Endothelial cell of umbilical vein (primary cell): ENCODE results near the gene ZGLP1.
A peak's percentile ranks its signal among the peaks of the same experiment; 100 is the strongest.

ENCODE experiments used
- EZH2 ChIP-seq: IDR thresholded peaks from 2 replicates; pipeline ENCODE4 v1.6.1; 2012; ENCODE audit warnings: borderline replicate concordance, low read depth, mild to moderate bottlenecking, moderate library complexity, low read length, inconsistent platforms; ENCODE audit not compliant: severe bottlenecking
- FOS ChIP-seq: IDR thresholded peaks from 2 replicates; pipeline ENCODE4 v1.6.1; 2011; ENCODE audit warnings: mild to moderate bottlenecking, low read length, moderate library complexity, borderline replicate concordance; ENCODE audit not compliant: insufficient read depth
- JUN ChIP-seq: IDR thresholded peaks from 2 replicates; pipeline ENCODE4 v1.6.1; 2011; ENCODE audit warnings: borderline replicate concordance, low read depth; ENCODE audit not compliant: insufficient read length, insufficient read depth
- MYC ChIP-seq: IDR thresholded peaks from one replicate; pipeline ENCODE4 v1.6.1; 2011; ENCODE audit warnings: mild to moderate bottlenecking, low read depth, low read length
- POLR2A ChIP-seq: IDR thresholded peaks from 2 replicates; pipeline ENCODE4 v1.6.1; 2012; ENCODE audit warnings: low read depth, mild to moderate bottlenecking, control low read depth, low read length
- POLR2AphosphoS5 ChIP-seq: IDR thresholded peaks from 2 replicates; pipeline ENCODE4 v1.6.1; 2012; ENCODE audit warnings: low read depth, mild to moderate bottlenecking, control low read depth, low read length, moderate library complexity; ENCODE audit not compliant: insufficient read depth
- TF ChIP-seq, protein P1 (sequence below), 2 donors: IDR thresholded peaks; 1 replicate in 1 of 2; 2 replicates in 1 of 2; pipeline ENCODE4 v1.5.1; 2011; ENCODE audit warnings: low read length in 2 of 2, mild to moderate bottlenecking in 2 of 2, moderate library complexity in 2 of 2, control low read depth in 1 of 2, inconsistent platforms in 1 of 2, low read depth in 1 of 2; ENCODE audit not compliant: insufficient read depth in 1 of 2; ENCODE audit errors: extremely low read depth in 1 of 2

GRCh38 chr19:10286803-10287737, 22.5 kb downstream of the ZGLP1 start, which contains the start of gene ICAM4:
- TF ChIP-seq, protein P1, sequence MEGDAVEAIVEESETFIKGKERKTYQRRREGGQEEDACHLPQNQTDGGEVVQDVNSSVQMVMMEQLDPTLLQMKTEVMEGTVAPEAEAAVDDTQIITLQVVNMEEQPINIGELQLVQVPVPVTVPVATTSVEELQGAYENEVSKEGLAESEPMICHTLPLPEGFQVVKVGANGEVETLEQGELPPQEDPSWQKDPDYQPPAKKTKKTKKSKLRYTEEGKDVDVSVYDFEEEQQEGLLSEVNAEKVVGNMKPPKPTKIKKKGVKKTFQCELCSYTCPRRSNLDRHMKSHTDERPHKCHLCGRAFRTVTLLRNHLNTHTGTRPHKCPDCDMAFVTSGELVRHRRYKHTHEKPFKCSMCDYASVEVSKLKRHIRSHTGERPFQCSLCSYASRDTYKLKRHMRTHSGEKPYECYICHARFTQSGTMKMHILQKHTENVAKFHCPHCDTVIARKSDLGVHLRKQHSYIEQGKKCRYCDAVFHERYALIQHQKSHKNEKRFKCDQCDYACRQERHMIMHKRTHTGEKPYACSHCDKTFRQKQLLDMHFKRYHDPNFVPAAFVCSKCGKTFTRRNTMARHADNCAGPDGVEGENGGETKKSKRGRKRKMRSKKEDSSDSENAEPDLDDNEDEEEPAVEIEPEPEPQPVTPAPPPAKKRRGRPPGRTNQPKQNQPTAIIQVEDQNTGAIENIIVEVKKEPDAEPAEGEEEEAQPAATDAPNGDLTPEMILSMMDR (IDR thresholded peaks at IDR 0.05; ENCODE audit: extremely low read depth in 1 of 2, insufficient read depth in 1 of 2, low read depth in 1 of 2, low read length in 2 of 2): no peak
- TF ChIP-seq POLR2A: no peak
- peak; percentile 26 for TF ChIP-seq EZH2
- TF ChIP-seq FOS: no peak
- TF ChIP-seq POLR2AphosphoS5: peak; percentile 32
- TF ChIP-seq MYC: no peak
- no peak for TF ChIP-seq JUN
